HCT116 (cell line): ENCODE results near the gene ZFR. TPM values are rescaled to one million over a fixed set of nuclear protein-coding genes. Genes with fewer than 3 reads are reported as not detected.

ENCODE experiments used
- ATAC-seq: fragments of 200-7000 bp; cut with Tn5 transposase; 2 replicates; pipeline ENCODE4 v1.9.1; 2020; ENCODE audit warnings: mild to moderate bottlenecking, moderate library complexity
- BruUV-seq: library from RNA; stranded (reverse); fragments of 400-500 nt; replicated peaks from 2 replicates; lab custom pipeline; 2021; lab: Mats Ljungman, UMichigan
- CTCF ChIA-PET: fragments of 300-600 bp; sonication (Branson Sonifier 250); formaldehyde crosslinking; loops from one replicate; lab custom pipeline; 2021; ENCODE audit warnings: antibody characterized with exemption; lab: Charles Lee
- POLR2A ChIA-PET: fragments of 300-600, 350-600 bp; sonication (Branson Sonifier 250); formaldehyde crosslinking; loops from one replicate; lab custom pipeline; 2021; ENCODE audit warnings: antibody characterized with exemption; lab: Charles Lee
- RAD21 ChIA-PET, 2 experiments: fragments of 300-600 bp; sonication (Branson Sonifier 250); formaldehyde crosslinking; loops; one replicate each; lab custom pipeline; 2023; ENCODE audit warnings: low total read pairs in 2 of 2; ENCODE audit not compliant: uncharacterized antibody in 2 of 2, unreplicated experiment in 2 of 2, low non-redundant PET in 1 of 2; lab: Charles Lee
- DNase-seq: peaks from one replicate; pipeline ENCODE4 v3.0.0-alpha.2; 2010; ENCODE audit warnings: low read depth, low spot score
- H2AFZ ChIP-seq: fragments of 200-600 bp; shearing (Covaris generic), sonication (generic); 2 replicates; pipeline ENCODE4 v1.6.1; 2017; ENCODE audit warnings: low read depth, mixed run types, mixed read lengths, antibody characterized with exemption, low read length; ENCODE audit not compliant: poor library complexity, severe bottlenecking
- H3K27ac ChIP-seq: 2 replicates; pipeline ENCODE4 v1.5.1; 2012; ENCODE audit warnings: low read depth, low read length
- H3K27me3 ChIP-seq: fragments of 200-600 bp; sonication (generic); 2 replicates; pipeline ENCODE4 v1.6.1; 2016; ENCODE audit warnings: mixed run types, low read length, mixed read lengths; ENCODE audit not compliant: insufficient read depth
- H3K36me3 ChIP-seq, 2 experiments: fragments of 200-500 bp in 1 of 2; fragments of 200-600 bp in 1 of 2; sonication (Bioruptor generic) in 1 of 2; sonication (generic) in 1 of 2; 2 replicates each; pipeline versions ENCODE4 v1.5.1 to v1.6.1; 2014 to 2016; ENCODE audit warnings: low read length in 2 of 2, inconsistent platforms in 1 of 2, mixed read lengths in 1 of 2, mixed run types in 1 of 2; ENCODE audit not compliant: insufficient read depth in 2 of 2, control insufficient read depth in 1 of 2
- H3K4me1 ChIP-seq, 2 experiments: fragments of 200-600 bp in 1 of 2; sonication (generic) in 1 of 2; 2 replicates each; pipeline versions ENCODE4 v1.5.1 to v1.6.1; 2012 to 2017; ENCODE audit warnings: low read length in 2 of 2, inconsistent platforms in 1 of 2, mild to moderate bottlenecking in 1 of 2, mixed read lengths in 1 of 2, mixed run types in 1 of 2, moderate library complexity in 1 of 2; ENCODE audit not compliant: insufficient read depth in 2 of 2, control insufficient read depth in 1 of 2
- H3K4me2 ChIP-seq: fragments of 200-600 bp; sonication (generic); 2 replicates; pipeline ENCODE4 v1.6.1; 2017; ENCODE audit warnings: mixed run types, low read length, mixed read lengths
- H3K4me3 ChIP-seq, 2 experiments: fragments of 200-600 bp in 1 of 2; sonication (generic) in 1 of 2; replicated peaks in 1 of 2; 2 replicates each; pipeline ENCODE4 v1.5.1; 2011 to 2016; ENCODE audit warnings: low read length in 2 of 2, control low read depth in 1 of 2, low read depth in 1 of 2, mild to moderate bottlenecking in 1 of 2, mixed read lengths in 1 of 2, mixed run types in 1 of 2
- H3K79me2 ChIP-seq: fragments of 200-600 bp; sonication (generic); 2 replicates; pipeline ENCODE4 v1.6.1; 2017; ENCODE audit warnings: mild to moderate bottlenecking, mixed run types, low read length, moderate library complexity, mixed read lengths; ENCODE audit not compliant: insufficient read depth
- H3K9ac ChIP-seq: fragments of 200-600 bp; sonication (generic); 2 replicates; pipeline ENCODE4 v1.6.1; 2016; ENCODE audit warnings: low read length, mixed read lengths
- H3K9me2 ChIP-seq: fragments of 200-600 bp; sonication (generic), shearing (Covaris generic); 2 replicates; pipeline ENCODE4 v1.6.1; 2017; ENCODE audit warnings: mixed run types, mild to moderate bottlenecking, moderate library complexity; ENCODE audit not compliant: insufficient read depth
- H3K9me3 ChIP-seq, 2 experiments: fragments of 200-500 bp in 1 of 2; fragments of 200-600 bp in 1 of 2; sonication (Bioruptor generic) in 1 of 2; sonication (generic) in 1 of 2; 2 replicates each; pipeline ENCODE4 v1.6.1; 2014 to 2017; ENCODE audit warnings: low read length in 2 of 2, mixed read lengths in 2 of 2, inconsistent platforms in 1 of 2, low read depth in 1 of 2, mild to moderate bottlenecking in 1 of 2, mixed run types in 1 of 2, moderate library complexity in 1 of 2; ENCODE audit not compliant: control insufficient read depth in 1 of 2, insufficient read depth in 1 of 2
- H4K20me1 ChIP-seq: fragments of 200-600 bp; sonication (generic), shearing (Covaris generic); 2 replicates; pipeline ENCODE4 v1.6.1; 2017; ENCODE audit warnings: mixed run types, mild to moderate bottlenecking, moderate library complexity; ENCODE audit not compliant: insufficient read depth
- ATF3 ChIP-seq: IDR thresholded peaks from 2 replicates; pipeline ENCODE4 v1.6.1; 2012
- CTCF ChIP-seq, 3 experiments: fragments of 200-600 bp in 1 of 3; sonication (generic) in 1 of 3; IDR thresholded peaks in 2 of 3; conservative IDR thresholded peaks in 1 of 3; 2 replicates each; pipeline ENCODE4 v1.5.1; 2012 to 2017; ENCODE audit warnings: low read depth in 2 of 3, low read length in 2 of 3, antibody characterized with exemption in 1 of 3, borderline replicate concordance in 1 of 3, control low read depth in 1 of 3, mild to moderate bottlenecking in 1 of 3, mixed read lengths in 1 of 3, mixed run types in 1 of 3, moderate library complexity in 1 of 3; ENCODE audit not compliant: insufficient read depth in 1 of 3
- ELF1 ChIP-seq: IDR thresholded peaks from 2 replicates; pipeline ENCODE4 v1.6.1; 2012; ENCODE audit warnings: low read depth, borderline replicate concordance
- EZH2 ChIP-seq: fragments of 200-600 bp; sonication (generic); IDR thresholded peaks from 2 replicates; pipeline ENCODE4 v1.6.1; 2017; ENCODE audit warnings: antibody characterized with exemption, mixed run types
- EZH2phosphoT487 ChIP-seq: fragments of 200-600 bp; IDR thresholded peaks from 2 replicates; pipeline ENCODE4 v1.6.1; 2018; ENCODE audit warnings: antibody characterized with exemption, borderline replicate concordance
- JUND ChIP-seq: IDR thresholded peaks from 2 replicates; pipeline ENCODE4 v1.6.1; 2012
- POLR2A ChIP-seq: IDR thresholded peaks from 2 replicates; pipeline ENCODE4 v1.7.0; 2011; ENCODE audit warnings: borderline replicate concordance; ENCODE audit not compliant: insufficient read depth, insufficient read length; ENCODE audit errors: extremely low read depth
- REST ChIP-seq: IDR thresholded peaks from 2 replicates; pipeline ENCODE4 v1.6.1; 2012; ENCODE audit warnings: low read depth
- SP1 ChIP-seq: IDR thresholded peaks from 2 replicates; pipeline ENCODE4 v1.6.1; 2012; ENCODE audit warnings: low read depth
- SRF ChIP-seq: IDR thresholded peaks from 2 replicates; pipeline ENCODE4 v1.6.1; 2012; ENCODE audit warnings: low read depth
- TCF7L2 ChIP-seq: IDR thresholded peaks from 2 replicates; pipeline ENCODE4 v1.7.0; 2011; ENCODE audit warnings: borderline replicate concordance, inconsistent platforms; ENCODE audit not compliant: insufficient read depth, insufficient read length; ENCODE audit errors: extremely low read depth
- ZBTB33 ChIP-seq: IDR thresholded peaks from 2 replicates; pipeline ENCODE4 v1.6.1; 2011; ENCODE audit warnings: mild to moderate bottlenecking, low read length, moderate library complexity; ENCODE audit not compliant: insufficient replicate concordance; ENCODE audit errors: extremely low read depth
- ZNF274 ChIP-seq: fragments of 200-500 bp; sonication (Bioruptor generic); IDR thresholded peaks from 2 replicates; pipeline ENCODE4 v1.6.1; 2014; ENCODE audit warnings: mild to moderate bottlenecking, low read depth, low read length, inconsistent platforms
- intact Hi-C: fragments of 100-400 bp; cut with micrococcal nuclease; formaldehyde crosslinking; loops from 2 replicates; pipeline ENCODE4 v1.10.0; 2022
- total RNA-seq: library from RNA; stranded (reverse); gene quantifications from one replicate; pipeline ENCODE4 v1.2.1, GENCODE V29; 2021; ENCODE audit not compliant: unreplicated experiment

ZFR gene
- total RNA-seq, 1 experiment from 2014 or later: 65.7 TPM

GRCh38 chr5:32439086-32439642 lies 5.4 kb downstream of the ZFR start:
- DNase-seq: no peak

More at GRCh38 chr5:32439086-32439642, 5.4 kb downstream of the ZFR start:
- Histone ChIP-seq H3K9me2 (no peaks in the 10 kb centered on the region), H3K79me2 (peaks cover 95% of the 10 kb centered on the region), H3K9me3 (no peaks in the 10 kb centered on the region), H3K4me1 (peaks cover 17 to 22% of the 10 kb centered on the region in 2 experiments), H3K4me3 (no peak overlapping the region), H3K9ac (no peak overlapping the region), H3K36me3 (0 out of 4 replicates have a peak, but pooled peaks cover 0 to 5% of the 10 kb centered on the region in 2 experiments), H3K27me3 (no peaks in the 10 kb centered on the region), H3K4me2 (no peak overlapping the region), H2AFZ (no peak overlapping the region), H4K20me1 (peaks cover 29% of the 10 kb centered on the region; the same call in 1 of the 2 replicates), H3K27ac (no peak overlapping the region)
- BruUV-seq: no TSS peak
- ChIA-PET RAD21 (no interaction called here), CTCF (interaction anchor here (1.0 kb wide), 1 partner anchor 51 kb away, joined by 3 read pairs; no protein-coding TSS in a partner anchor), POLR2A (no interaction called here)
- TF ChIP-seq SP1 (no peak), SRF (no peak), REST (no peak), ZNF274 (no peak), POLR2A (no peak), ZBTB33 (no peak), CTCF (IDR thresholded peaks at IDR 0.05 in 2 of 3, conservative IDR thresholded peaks at IDR 0.05 in 1 of 3; ENCODE audit: borderline replicate concordance in 1 of 3, insufficient read depth in 1 of 3, low read depth in 2 of 3, low read length in 2 of 3) (no peak), JUND (no peak), EZH2 (no peak), EZH2phosphoT487 (no peak), ELF1 (no peak), ATF3 (no peak), TCF7L2 (no peak)
- intact Hi-C loops: no loop called here
- no peak for ATAC-seq
